Astrocyte (in vitro differentiated cells and primary cell): ENCODE measurements around the gene PTPN14. TPM values are rescaled to one million over a fixed set of nuclear protein-coding genes. Genes with fewer than 3 reads are reported as not detected.

ENCODE experiments used
- DNase-seq: peaks from one replicate; pipeline ENCODE4 v3.0.0-alpha.2; 2010; ENCODE audit warnings: low read depth
- FAIRE-seq: peaks from 2 replicates; lab custom pipeline; 2011; peaks lifted over from hg19 to GRCh38; lab: Jason Lieb, UNC
- H2AFZ ChIP-seq: 2 replicates; pipeline ENCODE4 v1.6.0; 2012; ENCODE audit warnings: low read depth, low read length, inconsistent platforms
- H3K27ac ChIP-seq: 2 replicates; pipeline ENCODE4 v1.5.1; 2011; ENCODE audit warnings: low read depth, low read length, inconsistent platforms
- H3K27me3 ChIP-seq: 2 replicates; pipeline ENCODE4 v1.6.0; 2011; ENCODE audit warnings: low read length, inconsistent platforms; ENCODE audit not compliant: insufficient read depth
- H3K36me3 ChIP-seq: 2 replicates; pipeline ENCODE4 v1.5.1; 2011; ENCODE audit warnings: low read length, inconsistent platforms; ENCODE audit not compliant: insufficient read depth
- H3K4me1 ChIP-seq: 2 replicates; pipeline ENCODE4 v1.5.1; 2011; ENCODE audit warnings: low read length, inconsistent platforms; ENCODE audit not compliant: insufficient read depth
- H3K4me2 ChIP-seq: 2 replicates; pipeline ENCODE4 v1.6.0; 2012; ENCODE audit warnings: low read length, inconsistent platforms
- H3K4me3 ChIP-seq: 2 replicates; pipeline ENCODE4 v1.5.1; 2011; ENCODE audit warnings: low read depth, mild to moderate bottlenecking, low read length, inconsistent platforms; ENCODE audit not compliant: insufficient read depth
- H3K79me2 ChIP-seq: 2 replicates; pipeline ENCODE4 v1.6.0; 2012; ENCODE audit warnings: mild to moderate bottlenecking, low read length, inconsistent platforms; ENCODE audit not compliant: insufficient read depth
- H3K9ac ChIP-seq: 2 replicates; pipeline ENCODE4 v1.6.0; 2012; ENCODE audit warnings: mild to moderate bottlenecking, low read length, inconsistent platforms
- H3K9me3 ChIP-seq: 2 replicates; pipeline ENCODE4 v1.5.1; 2012; ENCODE audit warnings: low read depth, mild to moderate bottlenecking, low read length, inconsistent platforms; ENCODE audit not compliant: insufficient read depth
- H4K20me1 ChIP-seq: 2 replicates; pipeline ENCODE4 v1.6.0; 2012; ENCODE audit warnings: low read length, inconsistent platforms; ENCODE audit not compliant: insufficient read depth
- H3K27ac Mint-ChIP-seq: one replicate; pipeline ENCODE4 v1.8.0; 2021; ENCODE audit warnings: mild to moderate bottlenecking, mixed read lengths; ENCODE audit not compliant: unreplicated experiment
- H3K27me3 Mint-ChIP-seq: one replicate; pipeline ENCODE4 v1.8.0; 2021; ENCODE audit warnings: low read depth, mixed read lengths; ENCODE audit not compliant: unreplicated experiment
- H3K36me3 Mint-ChIP-seq: one replicate; pipeline ENCODE4 v1.8.0; 2021; ENCODE audit warnings: low read depth, mixed read lengths; ENCODE audit not compliant: unreplicated experiment
- H3K4me1 Mint-ChIP-seq: one replicate; pipeline ENCODE4 v1.8.0; 2021; ENCODE audit warnings: low read depth, mixed read lengths; ENCODE audit not compliant: unreplicated experiment
- H3K4me3 Mint-ChIP-seq: one replicate; pipeline ENCODE4 v1.8.0; 2021; ENCODE audit warnings: mild to moderate bottlenecking, moderate library complexity, mixed read lengths; ENCODE audit not compliant: unreplicated experiment
- H3K9me3 Mint-ChIP-seq: one replicate; pipeline ENCODE4 v1.8.0; 2021; ENCODE audit warnings: mild to moderate bottlenecking, mixed read lengths; ENCODE audit not compliant: unreplicated experiment
- EZH2 ChIP-seq: IDR thresholded peaks from 2 replicates; pipeline ENCODE4 v1.6.1; 2012; ENCODE audit warnings: mild to moderate bottlenecking, low read length, inconsistent platforms; ENCODE audit not compliant: insufficient read depth
- total RNA-seq: library from RNA; stranded (reverse); gene quantifications from 2 replicates; pipeline ENCODE4 v1.2.1, GENCODE V29; 2021
- TF ChIP-seq, protein P1 (sequence below): IDR thresholded peaks from 2 replicates; pipeline ENCODE4 v1.5.1; 2011; ENCODE audit warnings: low read depth, mild to moderate bottlenecking, inconsistent platforms, low read length, moderate library complexity; ENCODE audit not compliant: insufficient read depth

PTPN14 gene
- total RNA-seq, 1 donor from 2014 or later = 177 TPM

DNA sequence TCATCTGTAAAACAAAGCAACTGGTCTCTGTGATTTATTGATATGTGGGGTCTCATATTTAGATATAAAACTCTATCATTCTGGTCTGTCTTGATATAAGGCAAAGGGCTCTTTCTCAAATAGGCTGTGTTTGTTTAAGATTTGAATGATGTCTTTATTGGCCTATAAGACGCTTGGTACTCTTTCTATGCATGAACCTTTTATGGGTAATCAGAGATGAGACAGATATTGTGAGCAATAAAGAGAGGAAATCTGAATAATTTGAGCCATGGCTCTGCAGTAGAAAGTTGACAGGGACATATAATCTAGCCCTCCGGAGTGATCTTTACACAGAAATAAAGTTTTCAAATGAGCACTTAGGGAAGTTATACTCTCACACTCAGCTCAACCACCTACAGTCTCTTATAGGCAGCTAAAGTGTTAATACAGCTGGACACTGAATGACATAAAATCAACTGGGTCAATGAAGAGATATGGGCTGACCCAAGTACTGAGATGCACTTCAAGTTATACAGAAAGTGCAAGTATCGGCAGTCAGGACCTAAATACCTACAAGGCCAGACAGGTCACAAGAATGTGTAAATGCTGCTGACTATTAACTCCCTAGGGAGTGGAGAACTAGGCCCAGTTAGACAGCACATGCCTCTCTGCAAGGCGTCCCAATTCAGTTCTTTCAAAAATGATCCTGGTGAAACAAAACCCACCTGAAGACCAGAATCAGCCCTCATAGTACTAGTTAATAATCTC, 111.0 kb downstream of the PTPN14 start:
- H3K27me3 Mint-ChIP-seq = no peaks in the 10 kb centered on the region
- H3K27ac Mint-ChIP-seq = peak overlapping the region; percentile 98
- peaks cover 77% of the 10 kb centered on the region for H3K4me1 Mint-ChIP-seq
- Histone ChIP-seq H3K4me1 (peaks cover 47% of the 10 kb centered on the region), H3K9ac (peak overlapping the region; percentile 41), H3K79me2 (peaks cover 90% of the 10 kb centered on the region), H3K27ac (peak overlapping the region; percentile 38), H2AFZ (no peak overlapping the region), H3K9me3 (no peaks in the 10 kb centered on the region), H3K4me3 (no peak overlapping the region), H3K27me3 (no peaks in the 10 kb centered on the region), H3K4me2 (peak overlapping the region; percentile 37), H4K20me1 (no peaks in the 10 kb centered on the region), H3K36me3 (peaks cover 6% of the 10 kb centered on the region)
- DNase-seq (no peak), FAIRE-seq (no peak)
- no peak overlapping the region for H3K4me3 Mint-ChIP-seq
- no peaks in the 10 kb centered on the region for H3K9me3 Mint-ChIP-seq
- TF ChIP-seq, protein P1, sequence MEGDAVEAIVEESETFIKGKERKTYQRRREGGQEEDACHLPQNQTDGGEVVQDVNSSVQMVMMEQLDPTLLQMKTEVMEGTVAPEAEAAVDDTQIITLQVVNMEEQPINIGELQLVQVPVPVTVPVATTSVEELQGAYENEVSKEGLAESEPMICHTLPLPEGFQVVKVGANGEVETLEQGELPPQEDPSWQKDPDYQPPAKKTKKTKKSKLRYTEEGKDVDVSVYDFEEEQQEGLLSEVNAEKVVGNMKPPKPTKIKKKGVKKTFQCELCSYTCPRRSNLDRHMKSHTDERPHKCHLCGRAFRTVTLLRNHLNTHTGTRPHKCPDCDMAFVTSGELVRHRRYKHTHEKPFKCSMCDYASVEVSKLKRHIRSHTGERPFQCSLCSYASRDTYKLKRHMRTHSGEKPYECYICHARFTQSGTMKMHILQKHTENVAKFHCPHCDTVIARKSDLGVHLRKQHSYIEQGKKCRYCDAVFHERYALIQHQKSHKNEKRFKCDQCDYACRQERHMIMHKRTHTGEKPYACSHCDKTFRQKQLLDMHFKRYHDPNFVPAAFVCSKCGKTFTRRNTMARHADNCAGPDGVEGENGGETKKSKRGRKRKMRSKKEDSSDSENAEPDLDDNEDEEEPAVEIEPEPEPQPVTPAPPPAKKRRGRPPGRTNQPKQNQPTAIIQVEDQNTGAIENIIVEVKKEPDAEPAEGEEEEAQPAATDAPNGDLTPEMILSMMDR = no peak
- TF ChIP-seq EZH2 = no peak
- H3K36me3 Mint-ChIP-seq = peaks cover 5% of the 10 kb centered on the region

DNA sequence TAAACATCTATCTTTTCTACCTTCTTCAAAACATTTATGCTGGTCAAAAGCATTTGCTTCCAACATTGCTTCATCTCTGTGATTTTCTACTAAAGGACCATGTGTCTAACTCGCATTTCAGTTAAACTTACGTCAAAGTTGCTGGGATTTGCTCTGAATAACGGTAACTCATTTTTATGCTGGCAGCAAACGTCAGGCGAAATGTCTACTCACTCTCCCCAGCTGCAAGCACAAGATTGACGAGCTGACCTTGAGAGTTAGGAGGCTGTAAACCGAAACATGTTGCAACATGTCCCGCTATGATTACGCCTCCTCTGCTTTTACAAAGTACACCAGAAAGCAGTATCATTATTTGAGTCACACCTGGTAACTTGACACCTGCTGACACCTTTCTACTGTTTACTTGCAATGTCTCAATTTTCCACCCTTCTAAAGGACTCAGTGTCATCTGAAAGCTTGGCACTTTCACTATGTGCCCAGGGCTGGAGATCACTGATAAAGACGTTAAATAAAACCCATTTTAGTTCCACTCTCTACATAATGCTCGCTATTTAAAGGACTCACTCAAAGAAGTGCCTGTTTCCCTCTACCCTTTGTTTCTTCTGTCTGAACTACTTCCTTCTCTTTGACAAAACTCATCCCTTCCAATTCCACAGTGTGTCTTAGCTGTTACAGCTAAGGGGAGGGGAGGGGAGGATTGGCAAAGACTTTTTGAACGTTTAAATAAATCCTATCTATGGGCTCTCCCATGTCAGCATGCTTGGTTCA, 111.9 kb downstream of the PTPN14 start:
- FAIRE-seq = no peak

More for the DNA sequence above, 111.9 kb downstream of the PTPN14 start:
- H3K9me3 ChIP-seq = no peaks in the 10 kb centered on the region
- H3K4me1 ChIP-seq = peaks cover 38% of the 10 kb centered on the region
- H3K79me2 ChIP-seq = peaks cover 96% of the 10 kb centered on the region
- H3K27ac ChIP-seq = peak overlapping the region; percentile 38
- H3K27me3 ChIP-seq = no peaks in the 10 kb centered on the region
- peaks cover 10% of the 10 kb centered on the region for H3K36me3 Mint-ChIP-seq
- peaks cover 6% of the 10 kb centered on the region for H3K36me3 ChIP-seq
- H3K4me3 Mint-ChIP-seq = peak overlapping the region; percentile 37
- H3K4me3 ChIP-seq = no peak overlapping the region
- peak overlapping the region; percentile 37 for H3K4me2 ChIP-seq
- peak overlapping the region; percentile 98 for H3K27ac Mint-ChIP-seq
- H3K9me3 Mint-ChIP-seq = no peaks in the 10 kb centered on the region
- H4K20me1 ChIP-seq = no peaks in the 10 kb centered on the region
- peak overlapping the region; percentile 41 for H3K9ac ChIP-seq
- no peaks in the 10 kb centered on the region for H3K27me3 Mint-ChIP-seq
- peaks cover 72% of the 10 kb centered on the region for H3K4me1 Mint-ChIP-seq
- peak; percentile 95 for DNase-seq
- H2AFZ ChIP-seq = no peak overlapping the region
- TF ChIP-seq, protein P1 = no peak
- no peak for TF ChIP-seq EZH2
